GM19239 (cell line): ENCODE measurements around the gene AKR1C2.
"Not testable (repeated sequence)": the region's sequence is repeated elsewhere in the genome, so short reads cannot be mapped to it uniquely, and the experiment has no call there.

ENCODE experiments used
- DNase-seq: peaks from one replicate; pipeline ENCODE4 v3.0.0; 2011; ENCODE audit warnings: low spot score; ENCODE audit not compliant: insufficient read length
- FAIRE-seq: peaks from 2 replicates; lab custom pipeline; 2011; peaks lifted over from hg19 to GRCh38; lab: Jason Lieb, UNC

The AKR1C2 gene

DNA sequence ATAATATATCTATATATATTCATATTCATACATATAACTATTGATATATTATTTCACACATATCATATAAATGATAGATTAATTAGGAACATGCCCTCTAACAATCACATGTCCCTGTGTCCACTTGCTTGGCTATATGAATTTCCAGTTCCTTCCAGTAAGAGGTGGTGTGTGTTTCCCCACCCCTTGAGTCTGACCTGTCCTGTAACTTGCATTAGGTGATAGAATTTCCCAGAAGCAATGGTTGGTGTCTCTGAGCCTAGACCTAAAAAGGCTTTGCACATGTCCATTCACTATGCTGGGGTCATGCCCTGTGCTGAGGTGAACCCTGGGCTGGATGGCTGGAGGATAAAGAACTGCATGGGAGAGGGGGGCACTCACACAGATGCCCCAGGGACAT is 9.4 kb downstream of the AKR1C2 start:
- not testable (repeated sequence) for DNase-seq, FAIRE-seq

DNA sequence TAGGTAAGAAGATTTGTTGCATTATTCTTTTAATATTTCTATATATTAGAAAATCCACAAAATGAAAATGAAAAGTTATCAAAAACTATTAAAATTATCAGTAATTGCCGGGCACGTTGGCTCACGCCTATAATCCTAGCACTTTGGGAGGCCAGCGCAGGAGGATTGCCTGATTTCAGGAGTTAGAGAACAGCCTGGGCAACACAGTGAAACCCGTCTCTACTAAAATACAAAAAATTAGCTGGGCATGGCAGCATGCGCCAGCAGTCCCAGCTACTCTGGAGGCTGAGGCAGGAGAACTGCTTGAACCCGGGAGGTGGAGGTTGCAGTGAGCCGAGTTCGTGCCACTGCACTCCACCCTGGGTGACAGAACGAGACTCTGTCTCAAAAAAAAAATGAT is 11.1 kb downstream of the AKR1C2 start:
- FAIRE-seq, DNase-seq: not testable (repeated sequence)

DNA sequence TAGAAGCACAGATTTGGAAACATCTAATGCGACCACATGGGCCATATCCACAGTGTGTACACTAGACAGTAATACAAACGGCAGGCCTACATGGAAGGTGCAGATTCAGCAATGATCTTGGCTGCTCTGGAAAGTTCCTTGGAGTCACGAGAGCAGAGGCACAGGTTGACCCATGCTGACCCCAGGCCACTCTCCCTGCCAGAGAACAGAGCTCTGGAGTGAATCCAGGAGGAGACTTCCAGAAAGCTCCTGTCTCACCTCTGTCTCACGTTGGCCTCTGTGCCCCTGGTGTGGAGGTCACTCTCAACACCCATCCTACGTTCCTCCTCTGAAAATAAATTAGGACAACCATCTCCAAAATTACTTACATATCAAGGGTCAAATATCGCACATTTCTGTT is 12.2 kb downstream of the AKR1C2 start:
- not testable (repeated sequence) for DNase-seq, FAIRE-seq

DNA sequence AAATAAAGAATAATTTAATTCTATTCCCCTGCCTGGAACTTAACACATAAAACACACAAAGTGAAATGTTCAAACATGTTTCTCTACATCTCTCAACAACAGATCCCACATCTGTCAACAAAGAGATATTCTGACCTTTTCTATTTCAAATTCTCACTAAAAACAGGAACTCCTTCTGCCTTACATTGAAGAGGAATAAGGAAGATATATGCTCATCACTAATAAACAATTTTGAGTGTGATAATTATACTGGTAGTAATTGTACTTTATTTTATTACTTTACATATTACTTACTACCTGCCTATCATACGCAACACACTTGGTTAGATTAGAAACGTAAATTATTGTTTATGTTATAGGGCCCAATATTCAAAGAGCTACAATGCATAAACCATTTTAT is 13.4 kb downstream of the AKR1C2 start:
- no peak for FAIRE-seq
- DNase-seq, result no peak

DNA sequence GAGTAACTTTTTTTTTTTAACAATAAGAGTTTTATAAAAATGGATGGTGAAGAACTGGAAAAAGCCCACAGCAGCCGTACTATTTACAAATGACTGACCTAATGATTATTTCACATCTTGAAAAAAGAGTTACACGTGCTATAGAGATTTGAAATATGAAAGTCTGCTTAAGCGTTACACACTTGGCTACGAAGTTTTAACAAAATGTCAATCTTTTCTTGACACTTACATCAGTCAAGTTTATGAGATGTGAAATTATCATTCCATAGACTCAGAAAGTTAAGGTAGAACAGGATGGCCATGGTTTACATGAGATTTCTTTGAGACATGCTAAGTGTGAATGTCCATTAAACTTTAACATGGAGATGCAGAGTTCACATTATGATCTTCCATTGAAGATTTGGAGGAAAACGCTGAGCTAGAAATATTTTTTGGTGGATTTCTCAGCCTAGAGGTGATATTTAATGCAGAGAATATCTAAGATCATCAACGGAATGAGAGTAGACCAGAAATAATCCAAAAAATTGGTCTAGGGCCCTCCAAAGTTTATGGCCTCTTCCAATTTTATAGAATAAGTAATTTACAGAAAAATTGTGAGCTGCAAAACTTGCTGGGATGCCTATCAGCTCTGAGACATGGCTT is 15.5 kb downstream of the AKR1C2 start:
- not testable (repeated sequence) for FAIRE-seq

DNA sequence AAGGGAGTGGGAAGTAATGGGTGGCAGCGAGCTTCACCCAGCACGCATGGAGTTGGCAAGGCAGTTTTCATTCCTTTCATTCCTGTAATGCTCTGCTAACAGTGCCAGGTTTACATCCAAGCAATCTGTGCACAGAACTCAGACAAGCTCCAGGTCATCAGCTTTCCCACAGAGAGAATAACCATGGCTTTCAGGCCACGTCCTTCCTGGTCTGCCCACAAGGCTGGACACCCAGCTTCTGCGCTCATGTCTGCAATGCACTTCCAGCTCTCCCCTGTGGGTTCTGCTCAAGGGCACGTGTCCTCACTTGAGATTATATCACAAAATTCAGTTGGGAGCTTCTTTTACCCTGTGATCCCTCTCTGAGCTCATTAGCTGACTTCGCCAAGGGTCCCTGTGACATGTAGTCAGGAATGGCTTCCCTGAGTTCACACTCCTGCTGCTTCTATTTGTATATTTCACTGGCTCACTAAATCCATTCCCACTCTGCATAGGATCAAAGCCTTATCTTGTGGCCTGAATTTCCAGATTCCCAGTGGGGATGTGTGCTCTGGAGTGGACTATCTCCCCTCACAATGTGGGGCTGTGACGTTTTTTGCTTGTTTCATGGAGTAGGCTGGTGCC is 18.6 kb downstream of the AKR1C2 start:
- DNase-seq (no peak), FAIRE-seq (no peak)

More for the DNA sequence above, 15.5 kb downstream of the AKR1C2 start:
- DNase-seq, result not testable (repeated sequence)

DNA sequence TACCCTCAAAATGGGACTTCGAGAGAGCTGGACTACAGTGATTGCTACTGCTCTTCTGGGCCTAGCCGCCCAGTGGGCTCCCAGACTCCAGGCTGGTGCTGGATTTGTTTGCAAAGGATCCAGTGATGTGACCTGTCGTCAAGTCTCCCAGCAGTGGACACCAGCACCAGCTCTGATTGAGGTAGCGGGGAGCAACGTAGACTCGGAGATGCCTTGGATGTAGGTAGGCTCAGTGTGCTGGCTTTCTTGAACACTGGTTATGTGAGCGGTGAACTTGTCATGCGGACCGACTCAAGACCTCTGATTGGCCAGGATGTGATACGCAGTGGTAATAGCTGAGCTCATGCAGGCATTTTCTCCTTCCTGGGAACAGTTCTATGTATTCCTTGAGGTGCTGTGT is 19.4 kb downstream of the AKR1C2 start:
- FAIRE-seq (no peak), DNase-seq (no peak)

DNA sequence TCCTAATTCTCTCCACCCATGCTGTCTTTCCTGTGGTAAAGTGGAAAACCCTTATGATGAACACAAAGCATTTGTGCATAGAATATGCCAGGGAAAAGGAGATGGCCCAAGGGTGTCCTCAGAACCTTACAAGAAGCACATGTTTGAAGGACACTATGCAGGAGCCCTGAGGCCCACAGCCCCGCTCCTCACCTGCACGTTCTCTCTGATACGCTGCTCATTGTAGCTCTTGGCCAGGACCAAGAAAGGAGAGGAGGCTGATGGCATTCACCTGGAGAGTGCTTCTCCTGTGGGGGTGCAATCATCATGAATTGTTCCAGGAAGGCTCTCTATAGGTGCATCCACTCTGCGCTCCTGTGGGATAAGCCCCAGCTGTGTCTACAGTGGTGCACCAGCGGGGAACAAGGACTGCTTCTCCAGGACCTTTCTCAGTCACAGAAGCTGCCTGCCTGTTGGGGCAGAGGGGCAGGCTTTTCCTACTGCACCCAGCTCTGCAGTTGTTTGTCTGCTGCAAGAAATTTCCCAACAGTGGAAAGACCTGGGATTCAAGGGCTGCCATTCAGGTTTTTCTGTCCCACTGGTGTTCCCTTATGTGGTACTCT is 19.9 kb downstream of the AKR1C2 start:
- no peak for FAIRE-seq

DNA sequence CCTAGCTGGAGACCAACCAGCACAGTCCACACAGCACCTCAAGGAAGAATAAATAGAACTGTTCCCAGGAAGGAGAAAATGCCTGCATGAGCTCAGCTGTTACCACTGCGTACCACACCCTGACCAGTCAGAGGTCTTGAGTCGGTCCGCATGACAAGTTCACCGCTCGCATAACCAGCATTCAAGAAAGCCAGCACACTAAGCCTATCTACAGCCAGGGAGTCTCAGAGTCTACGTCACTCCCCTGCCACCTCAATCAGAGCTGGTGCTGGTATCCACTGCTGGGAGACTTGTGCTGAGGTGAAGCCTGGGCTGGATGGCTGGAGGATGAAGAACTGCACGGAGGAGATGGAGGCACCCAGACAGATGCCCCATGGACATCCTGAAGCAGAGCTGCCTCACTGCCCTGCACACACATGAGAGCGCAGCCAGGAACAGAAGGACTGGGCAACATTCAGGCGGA is 20.9 kb downstream of the AKR1C2 start:
- FAIRE-seq, result no peak
- no peak for DNase-seq

More for the DNA sequence above, 19.9 kb downstream of the AKR1C2 start:
- no peak for DNase-seq

DNA sequence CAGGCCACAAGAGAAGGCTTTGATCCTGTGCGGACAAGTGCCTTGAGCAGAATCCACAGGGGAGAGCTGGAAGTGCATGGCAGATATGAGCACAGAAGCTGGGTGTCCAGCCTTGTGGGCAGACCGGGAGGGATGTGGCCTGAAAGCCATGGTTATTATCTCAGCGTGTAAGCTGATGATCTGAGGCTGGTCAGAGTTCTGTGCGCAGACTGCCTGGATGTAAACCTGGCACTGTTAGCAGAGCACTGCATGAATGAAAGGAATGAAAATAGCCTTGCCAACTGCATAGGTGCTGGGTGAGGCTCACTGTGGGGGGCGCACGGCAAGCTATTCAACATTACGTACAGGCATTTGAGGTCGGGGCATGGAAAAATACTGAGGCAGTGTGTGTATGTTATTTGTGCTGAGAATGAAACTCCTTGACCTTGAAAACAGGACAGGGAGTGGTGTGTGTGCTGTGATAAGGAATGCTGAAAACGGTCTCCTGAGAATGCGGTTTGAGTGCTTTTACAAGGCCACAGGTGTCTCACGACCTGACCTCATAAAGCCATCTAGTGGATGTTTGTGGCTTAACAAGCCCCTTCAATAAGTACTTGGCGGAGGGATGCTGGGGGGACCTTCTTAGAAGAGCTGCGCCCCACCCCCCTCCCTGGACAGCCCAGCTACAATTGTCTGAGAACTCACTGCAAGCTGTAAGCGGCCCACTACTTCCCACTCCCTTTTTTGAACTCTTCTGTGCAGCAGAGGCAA is 21.8 kb downstream of the AKR1C2 start:
- FAIRE-seq, result no peak
- no peak for DNase-seq

DNA sequence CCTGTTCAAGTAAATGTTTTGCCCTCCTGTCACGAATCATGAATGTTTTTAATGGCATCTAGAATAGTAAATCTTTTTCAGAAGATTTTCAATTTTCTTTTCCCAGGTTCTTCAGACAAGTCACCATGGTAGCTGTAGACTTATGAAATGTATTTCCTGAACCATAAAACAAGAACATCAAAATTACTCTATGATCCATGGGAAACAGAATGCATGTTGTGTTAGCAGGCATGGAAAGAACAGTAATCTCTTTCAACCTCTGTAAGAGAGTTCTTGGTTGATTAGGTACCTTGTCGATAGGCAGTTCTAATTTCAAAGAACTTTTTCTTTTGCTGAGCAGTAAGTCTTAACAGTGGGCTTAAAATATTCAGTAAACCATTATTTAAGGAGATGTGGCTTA is 22.9 kb downstream of the AKR1C2 start:
- no peak for DNase-seq
- FAIRE-seq, result no peak

DNA sequence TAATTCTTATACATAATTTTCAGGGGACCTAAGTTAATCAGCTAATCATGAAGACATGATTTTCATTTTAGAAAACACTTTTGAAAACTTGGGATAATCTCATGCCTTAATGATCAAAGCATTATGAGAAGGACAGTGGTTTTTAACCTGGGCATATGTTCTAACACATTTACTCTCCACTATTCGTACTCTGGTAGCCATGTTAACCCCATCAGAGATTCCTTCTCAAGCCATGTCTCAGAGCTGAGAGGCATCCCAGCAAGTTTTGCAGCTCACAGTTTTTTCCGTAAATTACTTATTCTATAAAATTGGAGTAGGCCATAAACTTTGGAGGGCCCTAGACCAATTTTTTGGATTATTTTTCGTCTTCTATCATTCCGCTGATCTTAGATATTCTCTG is 24.8 kb downstream of the AKR1C2 start:
- FAIRE-seq (no peak), DNase-seq (no peak)

DNA sequence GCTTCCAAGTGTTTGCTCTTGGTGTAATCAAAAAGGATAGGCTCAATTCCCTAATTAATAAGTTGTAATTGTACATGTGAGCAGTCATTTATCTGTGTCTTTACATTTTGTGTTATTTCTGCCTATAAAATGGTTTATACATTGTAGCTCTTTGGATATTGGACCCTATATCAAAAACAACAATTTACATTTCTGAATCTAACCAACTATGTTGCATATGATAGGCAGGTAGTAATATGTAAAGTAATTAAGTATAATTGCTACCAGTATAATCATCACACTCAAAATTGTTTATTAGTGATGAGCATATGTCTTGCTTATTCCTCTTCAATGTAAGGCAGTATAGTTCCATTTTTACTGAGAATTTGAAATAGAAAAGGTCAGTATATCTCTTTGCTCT is 26.6 kb downstream of the AKR1C2 start:
- no peak for DNase-seq
- no peak for FAIRE-seq

DNA sequence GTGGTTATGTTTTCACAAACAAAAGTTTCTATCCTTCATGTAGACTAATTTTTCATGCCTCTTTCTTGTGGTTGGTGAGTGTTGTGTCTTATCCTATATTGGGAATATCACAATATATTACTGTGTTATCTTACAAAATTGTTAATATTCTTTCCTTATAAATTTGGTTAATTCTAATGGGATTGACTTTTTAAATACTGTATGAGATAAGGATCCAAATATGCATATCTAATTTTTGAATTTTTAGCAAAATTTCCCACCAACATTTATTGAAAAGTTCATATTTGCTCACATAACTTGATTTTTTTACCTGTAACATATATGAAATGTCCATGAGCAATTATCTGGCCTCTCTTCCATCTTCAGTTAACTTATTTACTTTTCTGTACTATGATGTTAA is 29.3 kb downstream of the AKR1C2 start:
- FAIRE-seq, DNase-seq: not testable (repeated sequence)

DNA sequence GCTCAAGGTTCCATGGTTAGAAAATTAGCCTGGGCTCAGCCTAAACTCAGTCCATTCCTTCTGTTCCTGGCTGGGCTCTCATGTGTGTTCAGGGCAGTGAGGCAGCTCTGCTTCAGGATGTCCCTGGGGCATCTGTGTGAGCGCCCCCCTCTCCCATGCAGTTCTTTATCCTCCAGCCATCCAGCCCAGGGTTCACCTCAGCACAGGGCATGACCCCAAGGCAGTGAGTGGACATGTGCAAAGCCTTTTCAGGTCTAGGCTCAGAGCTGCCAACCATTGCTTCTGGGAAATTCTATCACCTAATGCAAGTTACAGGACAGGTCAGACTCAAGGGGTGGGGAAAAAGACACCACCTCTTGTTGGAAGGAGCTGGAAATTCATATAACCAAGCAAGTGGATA is 30.4 kb downstream of the AKR1C2 start:
- not testable (repeated sequence) for FAIRE-seq, DNase-seq

DNA sequence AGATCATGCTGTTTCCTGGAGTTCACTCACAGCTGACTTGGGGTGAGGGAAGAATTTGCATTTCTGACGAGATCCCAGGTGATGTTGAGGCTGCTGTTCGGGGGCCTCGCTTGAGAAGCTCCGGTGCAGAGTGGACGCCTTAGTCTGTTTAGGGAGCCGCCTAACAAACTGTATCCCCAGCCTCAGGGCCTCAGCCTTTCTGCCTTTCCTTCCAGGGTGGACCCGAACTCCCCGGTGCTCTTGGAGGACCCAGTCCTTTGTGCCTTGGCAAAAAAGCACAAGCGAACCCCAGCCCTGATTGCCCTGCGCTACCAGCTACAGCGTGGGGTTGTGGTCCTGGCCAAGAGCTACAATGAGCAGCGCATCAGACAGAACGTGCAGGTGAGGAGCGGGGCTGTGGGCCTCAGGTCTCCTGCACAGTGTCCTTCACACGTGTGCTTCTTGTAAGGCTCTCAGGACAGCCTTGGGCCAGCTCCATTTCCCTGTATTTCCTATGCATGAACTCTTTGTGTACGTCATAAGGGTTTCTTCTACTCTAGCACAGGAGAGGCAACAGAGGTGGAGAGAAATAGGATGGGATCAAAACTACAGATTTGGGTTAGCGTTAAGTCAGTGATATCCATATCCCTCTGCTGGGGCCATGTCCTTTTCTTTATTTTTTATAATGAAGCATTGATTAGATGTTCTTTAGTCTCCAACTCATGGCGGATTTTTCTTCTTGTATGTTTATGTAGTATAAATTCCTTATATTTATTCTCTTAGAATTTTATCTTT is 31.1 kb downstream of the AKR1C2 start:
- DNase-seq, FAIRE-seq: not testable (repeated sequence)

DNA sequence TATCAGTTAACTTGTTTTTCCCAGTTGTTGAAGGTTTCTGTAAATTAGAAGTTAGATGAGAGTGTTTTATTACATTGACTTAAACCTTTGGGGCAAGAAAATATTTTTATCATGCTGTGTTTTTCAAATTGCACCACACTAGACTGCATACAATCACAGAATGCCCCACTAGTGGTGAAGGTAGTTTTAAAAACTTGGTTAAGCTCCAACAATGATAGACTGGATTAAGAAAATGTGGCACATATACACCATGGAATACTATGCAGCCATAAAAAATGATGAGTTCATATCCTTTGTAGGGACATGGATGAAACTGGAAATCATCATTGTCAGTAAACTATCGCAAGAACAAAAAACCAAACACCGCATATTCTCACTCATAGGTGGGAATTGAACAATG is 33.3 kb downstream of the AKR1C2 start:
- FAIRE-seq, DNase-seq: not testable (repeated sequence)

DNA sequence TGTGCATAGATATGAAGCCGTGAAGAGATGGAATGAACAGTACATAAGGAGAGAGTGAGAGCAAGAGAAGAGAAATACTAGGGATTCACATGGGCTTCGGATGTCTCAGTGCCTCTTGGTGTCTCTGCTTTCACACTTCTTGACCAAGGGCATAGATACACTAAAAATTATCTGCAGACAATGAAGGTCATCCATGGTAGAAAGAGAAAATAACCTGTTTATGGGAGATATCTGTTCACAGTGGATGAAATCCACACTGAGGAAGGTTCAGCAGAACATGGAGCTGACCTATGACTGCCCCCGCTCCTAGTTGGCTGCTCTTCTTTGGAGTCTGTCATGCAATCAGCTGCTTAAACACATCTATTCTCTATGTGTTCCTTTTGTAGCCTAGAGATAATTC is 34.4 kb downstream of the AKR1C2 start:
- not testable (repeated sequence) for FAIRE-seq, DNase-seq

DNA sequence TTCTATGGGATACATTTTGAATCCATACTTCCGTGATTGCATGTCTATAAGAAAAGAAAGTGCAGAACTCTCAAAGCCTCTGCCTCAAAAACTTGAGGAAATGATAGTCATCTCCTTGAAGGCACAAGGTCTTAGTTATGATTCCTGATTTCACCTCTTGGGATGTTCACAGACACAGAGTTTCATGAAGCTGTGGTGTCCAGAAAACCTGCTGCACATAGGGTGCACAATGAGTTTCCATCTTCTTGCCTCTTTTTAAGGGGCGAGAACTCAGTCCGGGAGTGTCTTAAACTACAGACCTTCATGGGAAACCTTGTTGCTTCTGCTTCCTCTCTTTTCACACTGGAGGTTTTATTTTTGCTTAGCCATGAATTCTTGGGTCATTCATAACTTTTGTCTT is 36.5 kb downstream of the AKR1C2 start:
- not testable (repeated sequence) for FAIRE-seq, DNase-seq

DNA sequence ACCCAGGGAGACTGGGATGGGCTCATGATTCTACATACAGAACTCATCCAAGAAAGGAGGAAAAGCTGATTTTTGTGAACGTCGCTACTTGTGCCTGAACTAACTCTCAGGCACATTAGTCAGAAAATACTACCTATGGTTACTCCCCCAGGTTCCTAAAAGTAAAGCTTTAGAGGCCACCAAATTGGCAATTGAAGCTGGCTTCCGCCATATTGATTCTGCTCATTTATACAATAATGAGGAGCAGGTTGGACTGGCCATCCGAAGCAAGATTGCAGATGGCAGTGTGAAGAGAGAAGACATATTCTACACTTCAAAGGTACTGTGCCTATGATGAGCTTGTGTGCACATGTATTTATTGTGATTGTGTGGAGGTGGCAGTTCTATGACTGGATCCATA is 37.9 kb downstream of the AKR1C2 start:
- FAIRE-seq, DNase-seq: not testable (repeated sequence)
